Inferior parietal cortex (tissue), 1 donor: ENCODE data around the gene USP49.
"Not testable (repeated sequence)": the region's sequence is repeated elsewhere in the genome, so short reads cannot be mapped to it uniquely, and the experiment has no call there.

Experiments used
- DNase-seq: peaks from one replicate; pipeline ENCODE4 v3.0.0-alpha.2; 2016; ENCODE audit errors: extremely low spot score

USP49 gene

GRCh38 chr6:41895300-41896233 is at the start of gene USP49:
USP49 (minus strand) TSS chr6:41895375; CDS start chr6:41806983, 88,392 bp downstream.
- DNase-seq: peak; percentile 73

- no peak for DNase-seq
Observed at GRCh38 chr6:41943456-41943855, 48.3 kb upstream of the USP49 start.

GRCh38 chr6:41942882-41943281 is 47.7 kb upstream of the USP49 start:
- not testable (repeated sequence) for DNase-seq

GRCh38 chr6:41942067-41942851 is 47.1 kb upstream of the USP49 start:
- no peak for DNase-seq

GRCh38 chr6:41941280-41942066 is 46.3 kb upstream of the USP49 start, which contains the start of gene CCND3:
CCND3 (minus strand) TSS chr6:41941808; CDS start chr6:41941649, 159 bp downstream.
- DNase-seq: peak; percentile 88

- peak; percentile 20 for DNase-seq
Observed at GRCh38 chr6:41940759-41941279, 45.6 kb upstream of the USP49 start.

- DNase-seq: no peak
Observed at GRCh38 chr6:41939848-41940758, 44.9 kb upstream of the USP49 start.

- peak; percentile 25 for DNase-seq
Observed at GRCh38 chr6:41939176-41939847, 44.1 kb upstream of the USP49 start.

- DNase-seq: no peak
Observed at GRCh38 chr6:41938590-41939175, 43.5 kb upstream of the USP49 start.

- DNase-seq: no peak
Observed at GRCh38 chr6:41937861-41938574, 42.8 kb upstream of the USP49 start.

- DNase-seq: no peak
Observed at GRCh38 chr6:41937472-41937860, 42.3 kb upstream of the USP49 start.

GRCh38 chr6:41936073-41936837 is 41.1 kb upstream of the USP49 start:
- DNase-seq: peak; percentile 88

GRCh38 chr6:41935685-41936072 is 40.5 kb upstream of the USP49 start:
- no peak for DNase-seq

GRCh38 chr6:41935193-41935574 is 40.0 kb upstream of the USP49 start:
- DNase-seq: no peak

GRCh38 chr6:41934278-41935192 is 39.4 kb upstream of the USP49 start:
- DNase-seq: no peak

GRCh38 chr6:41932378-41932777 is 37.2 kb upstream of the USP49 start:
- DNase-seq: no peak

GRCh38 chr6:41931792-41932191 is 36.6 kb upstream of the USP49 start:
- DNase-seq: no peak
